HepG2 (cell line): ENCODE results near the gene ATRIP. TPM values are rescaled to one million over a fixed set of nuclear protein-coding genes. Genes with fewer than 3 reads are reported as not detected.

Source experiments
- CBFB ChIP-seq: sonication (generic); formaldehyde crosslinking; IDR thresholded peaks from 2 replicates; pipeline ENCODE4 v1.4.0; 2020; ENCODE audit warnings: missing genetic modification reagents
- CBX2 ChIP-seq, 2 experiments: fragments of 200-600 bp in 1 of 2; sonication (generic); formaldehyde crosslinking in 1 of 2; IDR thresholded peaks; 2 replicates each; pipeline versions ENCODE4 v1.7.0 to v1.8.1; 2018 to 2022; ENCODE audit warnings: low read depth in 2 of 2, low read length in 1 of 2, mild to moderate bottlenecking in 1 of 2, missing genetic modification reagents in 1 of 2
- DMAP1 ChIP-seq: IDR thresholded peaks from 2 replicates; pipeline ENCODE4 v1.6.1; 2016
- ETV5 ChIP-seq: IDR thresholded peaks from 2 replicates; pipeline ENCODE4 v1.6.1; 2018; ENCODE audit warnings: missing biosample characterization, missing genetic modification reagents, inconsistent platforms, borderline replicate concordance
- FOXJ3 ChIP-seq: sonication (generic); formaldehyde crosslinking; IDR thresholded peaks from 2 replicates; pipeline ENCODE4 v1.4.0; 2020; ENCODE audit warnings: missing genetic modification reagents, mild to moderate bottlenecking, borderline replicate concordance
- HNF1B ChIP-seq: sonication (generic); formaldehyde crosslinking; IDR thresholded peaks from 2 replicates; pipeline ENCODE4 v1.5.1; 2020; ENCODE audit warnings: mild to moderate bottlenecking, moderate library complexity, missing genetic modification reagents
- HNF4A ChIP-seq: sonication (generic); formaldehyde crosslinking; IDR thresholded peaks from 2 replicates; pipeline ENCODE4 v1.4.0; 2020; ENCODE audit warnings: missing genetic modification reagents
- ISX ChIP-seq: sonication (generic); formaldehyde crosslinking; conservative IDR thresholded peaks from 2 replicates; pipeline ENCODE4 v1.5.0; 2020; ENCODE audit warnings: missing genetic modification reagents
- MIXL1 ChIP-seq: IDR thresholded peaks from 2 replicates; pipeline ENCODE4 v1.6.1; 2016
- NFIB ChIP-seq: sonication (generic); formaldehyde crosslinking; IDR thresholded peaks from 2 replicates; pipeline ENCODE4 v1.9.0; 2021; ENCODE audit warnings: missing genetic modification reagents, mild to moderate bottlenecking, borderline replicate concordance
- RORA ChIP-seq: sonication (generic); formaldehyde crosslinking; IDR thresholded peaks from 2 replicates; pipeline ENCODE4 v1.5.0; 2020; ENCODE audit warnings: mild to moderate bottlenecking, missing genetic modification reagents, moderate library complexity
- STAG1 ChIP-seq: sonication (generic); formaldehyde crosslinking; IDR thresholded peaks from 2 replicates; pipeline ENCODE4 v1.4.0; 2020; ENCODE audit warnings: missing genetic modification reagents
- THAP11 ChIP-seq: IDR thresholded peaks from 2 replicates; pipeline ENCODE4 v1.6.1; 2016; ENCODE audit warnings: missing biosample characterization, missing genetic modification reagents
- TSC22D2 ChIP-seq: sonication (generic); formaldehyde crosslinking; IDR thresholded peaks from 2 replicates; pipeline ENCODE4 v1.5.1; 2020; ENCODE audit warnings: missing genetic modification reagents, mild to moderate bottlenecking, borderline replicate concordance
- XRCC5 ChIP-seq: fragments of 200-400 bp; formaldehyde crosslinking; optimal IDR thresholded peaks from 2 replicates; pipeline ENCODE3; 2017; ENCODE audit warnings: mild to moderate bottlenecking, low read length
- ZBTB1 ChIP-seq: sonication (generic); formaldehyde crosslinking; IDR thresholded peaks from 2 replicates; pipeline ENCODE4 v1.4.0; 2020; ENCODE audit warnings: missing genetic modification reagents, borderline replicate concordance
- ZNF124 ChIP-seq: sonication (generic); formaldehyde crosslinking; IDR thresholded peaks from 2 replicates; pipeline ENCODE4 v1.4.0; 2020; ENCODE audit warnings: missing genetic modification reagents
- ZNF138 ChIP-seq: sonication (generic); formaldehyde crosslinking; IDR thresholded peaks from 2 replicates; pipeline ENCODE4 v1.5.0; 2020; ENCODE audit warnings: mild to moderate bottlenecking, low read depth, missing genetic modification reagents
- ZNF234 ChIP-seq: sonication (generic); formaldehyde crosslinking; conservative IDR thresholded peaks from 2 replicates; pipeline ENCODE4 v1.5.1; 2020; ENCODE audit warnings: mild to moderate bottlenecking, missing genetic modification reagents
- ZNF251 ChIP-seq: sonication (generic); formaldehyde crosslinking; IDR thresholded peaks from 2 replicates; pipeline ENCODE4 v1.9.0; 2021; ENCODE audit warnings: mild to moderate bottlenecking, missing genetic modification reagents
- ZNF292 ChIP-seq: sonication (generic); formaldehyde crosslinking; IDR thresholded peaks from 2 replicates; pipeline ENCODE4 v1.8.1; 2022; ENCODE audit warnings: mild to moderate bottlenecking, low read depth, missing genetic modification reagents, borderline replicate concordance
- polyA plus RNA-seq, 8 experiments: library from polyadenylated mRNA; depleted of rRNA in 3 of 8; stranded (reverse) in 7 of 8; unstranded in 1 of 8; fragments of >200 nt; fragmentation: Illumina TruSeq in 4 of 8; extraction: Trizol in 4 of 8; gene quantifications; 2 replicates each; pipeline versions ENCODE4 v1.2.1 to v1.2.3, GENCODE V29; 2011 to 2016; ENCODE audit warnings: low read depth in 4 of 8, missing spikeins in 1 of 8, mixed read lengths in 1 of 8; ENCODE audit not compliant: insufficient read depth in 1 of 8
- total RNA-seq, 5 experiments: library from RNA; depleted of rRNA; stranded (reverse); fragments of >200 nt; fragmentation: Illumina TruSeq; extraction: Trizol; gene quantifications; 2 replicates each; pipeline ENCODE4 v1.2.3, GENCODE V29; 2016; ENCODE audit warnings: low read depth in 1 of 5
- TF ChIP-seq, protein P1 (sequence below): sonication (generic); formaldehyde crosslinking; IDR thresholded peaks from 2 replicates; pipeline ENCODE4 v1.5.1; 2020; ENCODE audit warnings: mild to moderate bottlenecking, missing genetic modification reagents, moderate library complexity
- TF ChIP-seq, protein P2 (sequence below): sonication (generic); formaldehyde crosslinking; IDR thresholded peaks from 2 replicates; pipeline ENCODE4 v1.4.0; 2020; ENCODE audit warnings: missing genetic modification reagents

ATRIP gene
- total and polyA plus RNA-seq, 2 of the 13 experiments (the other 11 are each of a cell fraction or from before 2014, with no cell fraction given): 5.1 to 12.5 TPM

GRCh38 chr3:48507256-48508061, 60.9 kb downstream of the ATRIP start (continued):
- TF ChIP-seq, protein P1, sequence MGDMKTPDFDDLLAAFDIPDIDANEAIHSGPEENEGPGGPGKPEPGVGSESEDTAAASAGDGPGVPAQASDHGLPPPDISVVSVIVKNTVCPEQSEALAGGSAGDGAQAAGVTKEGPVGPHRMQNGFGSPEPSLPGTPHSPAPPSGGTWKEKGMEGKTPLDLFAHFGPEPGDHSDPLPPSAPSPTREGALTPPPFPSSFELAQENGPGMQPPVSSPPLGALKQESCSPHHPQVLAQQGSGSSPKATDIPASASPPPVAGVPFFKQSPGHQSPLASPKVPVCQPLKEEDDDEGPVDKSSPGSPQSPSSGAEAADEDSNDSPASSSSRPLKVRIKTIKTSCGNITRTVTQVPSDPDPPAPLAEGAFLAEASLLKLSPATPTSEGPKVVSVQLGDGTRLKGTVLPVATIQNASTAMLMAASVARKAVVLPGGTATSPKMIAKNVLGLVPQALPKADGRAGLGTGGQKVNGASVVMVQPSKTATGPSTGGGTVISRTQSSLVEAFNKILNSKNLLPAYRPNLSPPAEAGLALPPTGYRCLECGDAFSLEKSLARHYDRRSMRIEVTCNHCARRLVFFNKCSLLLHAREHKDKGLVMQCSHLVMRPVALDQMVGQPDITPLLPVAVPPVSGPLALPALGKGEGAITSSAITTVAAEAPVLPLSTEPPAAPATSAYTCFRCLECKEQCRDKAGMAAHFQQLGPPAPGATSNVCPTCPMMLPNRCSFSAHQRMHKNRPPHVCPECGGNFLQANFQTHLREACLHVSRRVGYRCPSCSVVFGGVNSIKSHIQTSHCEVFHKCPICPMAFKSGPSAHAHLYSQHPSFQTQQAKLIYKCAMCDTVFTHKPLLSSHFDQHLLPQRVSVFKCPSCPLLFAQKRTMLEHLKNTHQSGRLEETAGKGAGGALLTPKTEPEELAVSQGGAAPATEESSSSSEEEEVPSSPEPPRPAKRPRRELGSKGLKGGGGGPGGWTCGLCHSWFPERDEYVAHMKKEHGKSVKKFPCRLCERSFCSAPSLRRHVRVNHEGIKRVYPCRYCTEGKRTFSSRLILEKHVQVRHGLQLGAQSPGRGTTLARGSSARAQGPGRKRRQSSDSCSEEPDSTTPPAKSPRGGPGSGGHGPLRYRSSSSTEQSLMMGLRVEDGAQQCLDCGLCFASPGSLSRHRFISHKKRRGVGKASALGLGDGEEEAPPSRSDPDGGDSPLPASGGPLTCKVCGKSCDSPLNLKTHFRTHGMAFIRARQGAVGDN (CRISPR knock-in tag): peak; percentile 62
- TF ChIP-seq THAP11 (CRISPR knock-in tag) (peak; percentile 57), DMAP1 (no peak), XRCC5 (peak; percentile 44), TSC22D2 (CRISPR knock-in tag) (no peak), HNF1B (0 out of 2 replicates have a peak, but pooled peaks have one; percentile 51), ZNF234 (no peak), CBFB (CRISPR knock-in tag) (peak; percentile 45; the same call in 1 of the 2 replicates), MIXL1 (CRISPR knock-in tag) (peak; percentile 71; the same call in 1 of the 2 replicates), CBX2 (IDR thresholded peaks at IDR 0.05; ENCODE audit: low read depth, low read length) (no peak), CBX2 (CRISPR knock-in tag; IDR thresholded peaks at IDR 0.05; ENCODE audit: low read depth) (no peak), ZNF292 (peak; percentile 59; the same call in 1 of the 2 replicates), ZNF251 (CRISPR knock-in tag) (no peak), ISX (CRISPR knock-in tag) (no peak), ZBTB1 (CRISPR knock-in tag) (no peak), HNF4A (CRISPR knock-in tag) (peak; percentile 33; the same call in 1 of the 2 replicates), ZNF124 (CRISPR knock-in tag) (no peak; the same call in 1 of the 2 replicates), STAG1 (CRISPR knock-in tag) (peak; percentile 98), ZNF138 (CRISPR knock-in tag) (no peak), FOXJ3 (CRISPR knock-in tag) (no peak), ETV5 (peak; percentile 41; the same call in 1 of the 2 replicates), NFIB (no peak), RORA (CRISPR knock-in tag) (no peak)
- TF ChIP-seq, protein P2, sequence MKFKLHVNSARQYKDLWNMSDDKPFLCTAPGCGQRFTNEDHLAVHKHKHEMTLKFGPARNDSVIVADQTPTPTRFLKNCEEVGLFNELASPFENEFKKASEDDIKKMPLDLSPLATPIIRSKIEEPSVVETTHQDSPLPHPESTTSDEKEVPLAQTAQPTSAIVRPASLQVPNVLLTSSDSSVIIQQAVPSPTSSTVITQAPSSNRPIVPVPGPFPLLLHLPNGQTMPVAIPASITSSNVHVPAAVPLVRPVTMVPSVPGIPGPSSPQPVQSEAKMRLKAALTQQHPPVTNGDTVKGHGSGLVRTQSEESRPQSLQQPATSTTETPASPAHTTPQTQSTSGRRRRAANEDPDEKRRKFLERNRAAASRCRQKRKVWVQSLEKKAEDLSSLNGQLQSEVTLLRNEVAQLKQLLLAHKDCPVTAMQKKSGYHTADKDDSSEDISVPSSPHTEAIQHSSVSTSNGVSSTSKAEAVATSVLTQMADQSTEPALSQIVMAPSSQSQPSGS (CRISPR knock-in tag): peak; percentile 59; the same call in 1 of the 2 replicates
